WTC11 (cell line): Measurements from ENCODE around the gene PROC.

Experiments
- ATF6 ChIP-seq: sonication (generic); formaldehyde crosslinking; IDR thresholded peaks from 2 replicates; pipeline ENCODE4 v1.8.1; 2023; ENCODE audit warnings: mild to moderate bottlenecking, missing genetic modification reagents
- CBFB ChIP-seq: sonication (generic); formaldehyde crosslinking; IDR thresholded peaks from 2 replicates; pipeline ENCODE4 v1.8.1; 2022; ENCODE audit warnings: mild to moderate bottlenecking, low read depth, missing genetic modification reagents
- CREB1 ChIP-seq: sonication (generic); formaldehyde crosslinking; IDR thresholded peaks from 2 replicates; pipeline ENCODE4 v1.8.0; 2023; ENCODE audit warnings: mild to moderate bottlenecking, missing genetic modification reagents
- SP1 ChIP-seq: sonication (generic); formaldehyde crosslinking; conservative IDR thresholded peaks from 2 replicates; pipeline ENCODE4 v1.8.1; 2022; ENCODE audit warnings: missing genetic modification reagents
- STAT6 ChIP-seq: sonication (generic); formaldehyde crosslinking; conservative IDR thresholded peaks from 2 replicates; pipeline ENCODE4 v1.8.1; 2023; ENCODE audit warnings: mild to moderate bottlenecking, low read depth, missing genetic modification reagents, moderate library complexity
- TCF7 ChIP-seq: sonication (generic); formaldehyde crosslinking; IDR thresholded peaks from 2 replicates; pipeline ENCODE4 v1.8.0; 2022; ENCODE audit warnings: mild to moderate bottlenecking, low read depth, missing genetic modification reagents, moderate library complexity
- USF1 ChIP-seq: sonication (generic); formaldehyde crosslinking; IDR thresholded peaks from 2 replicates; pipeline ENCODE4 v1.8.0; 2022; ENCODE audit warnings: mild to moderate bottlenecking, missing genetic modification reagents
- ZNF138 ChIP-seq: sonication (generic); formaldehyde crosslinking; conservative IDR thresholded peaks from 2 replicates; pipeline ENCODE4 v1.8.1; 2022; ENCODE audit warnings: mild to moderate bottlenecking, moderate library complexity, missing genetic modification reagents
- ZNF416 ChIP-seq: fragments of 250-450 bp; sonication (Bioruptor Pico); IDR thresholded peaks from 2 replicates; pipeline ENCODE4 v1.9.0; 2021; ENCODE audit warnings: mild to moderate bottlenecking, inconsistent platforms
- TF ChIP-seq, protein P1 (sequence below): fragments of 250-450 bp; sonication (Bioruptor Pico); IDR thresholded peaks from 2 replicates; pipeline ENCODE4 v2.1.2; 2022; ENCODE audit warnings: mild to moderate bottlenecking, moderate library complexity
- TF ChIP-seq, protein P2 (sequence below): fragments of 200-600 bp; IDR thresholded peaks from 2 replicates; pipeline ENCODE4 v1.8.0; 2022; ENCODE audit warnings: antibody characterized with exemption

- TF ChIP-seq STAT6 = no peak
- TF ChIP-seq, protein P1, sequence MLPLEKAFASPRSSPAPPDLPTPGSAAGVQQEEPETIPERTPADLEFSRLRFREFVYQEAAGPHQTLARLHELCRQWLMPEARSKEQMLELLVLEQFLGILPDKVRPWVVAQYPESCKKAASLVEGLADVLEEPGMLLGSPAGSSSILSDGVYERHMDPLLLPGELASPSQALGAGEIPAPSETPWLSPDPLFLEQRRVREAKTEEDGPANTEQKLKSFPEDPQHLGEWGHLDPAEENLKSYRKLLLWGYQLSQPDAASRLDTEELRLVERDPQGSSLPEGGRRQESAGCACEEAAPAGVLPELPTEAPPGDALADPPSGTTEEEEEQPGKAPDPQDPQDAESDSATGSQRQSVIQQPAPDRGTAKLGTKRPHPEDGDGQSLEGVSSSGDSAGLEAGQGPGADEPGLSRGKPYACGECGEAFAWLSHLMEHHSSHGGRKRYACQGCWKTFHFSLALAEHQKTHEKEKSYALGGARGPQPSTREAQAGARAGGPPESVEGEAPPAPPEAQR (CRISPR knock-in tag) = no peak
- no peak for TF ChIP-seq CBFB (CRISPR knock-in tag)
- TF ChIP-seq, protein P2, sequence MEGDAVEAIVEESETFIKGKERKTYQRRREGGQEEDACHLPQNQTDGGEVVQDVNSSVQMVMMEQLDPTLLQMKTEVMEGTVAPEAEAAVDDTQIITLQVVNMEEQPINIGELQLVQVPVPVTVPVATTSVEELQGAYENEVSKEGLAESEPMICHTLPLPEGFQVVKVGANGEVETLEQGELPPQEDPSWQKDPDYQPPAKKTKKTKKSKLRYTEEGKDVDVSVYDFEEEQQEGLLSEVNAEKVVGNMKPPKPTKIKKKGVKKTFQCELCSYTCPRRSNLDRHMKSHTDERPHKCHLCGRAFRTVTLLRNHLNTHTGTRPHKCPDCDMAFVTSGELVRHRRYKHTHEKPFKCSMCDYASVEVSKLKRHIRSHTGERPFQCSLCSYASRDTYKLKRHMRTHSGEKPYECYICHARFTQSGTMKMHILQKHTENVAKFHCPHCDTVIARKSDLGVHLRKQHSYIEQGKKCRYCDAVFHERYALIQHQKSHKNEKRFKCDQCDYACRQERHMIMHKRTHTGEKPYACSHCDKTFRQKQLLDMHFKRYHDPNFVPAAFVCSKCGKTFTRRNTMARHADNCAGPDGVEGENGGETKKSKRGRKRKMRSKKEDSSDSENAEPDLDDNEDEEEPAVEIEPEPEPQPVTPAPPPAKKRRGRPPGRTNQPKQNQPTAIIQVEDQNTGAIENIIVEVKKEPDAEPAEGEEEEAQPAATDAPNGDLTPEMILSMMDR = no peak
- TF ChIP-seq ATF6 (CRISPR knock-in tag) = no peak
- no peak for TF ChIP-seq ZNF138 (CRISPR knock-in tag)
- TF ChIP-seq TCF7 (CRISPR knock-in tag) = no peak
- TF ChIP-seq ZNF416 = no peak
- no peak for TF ChIP-seq USF1
- TF ChIP-seq CREB1 = no peak
- TF ChIP-seq SP1 = no peak
These were observed 9.5 kb upstream of the PROC start for GRCh38 chr2:127408807-127409099.
